CD14-positive monocyte (primary cell): ENCODE measurements around the gene USP15. TPM values are rescaled to one million over a fixed set of nuclear protein-coding genes. Genes with fewer than 3 reads are reported as not detected.

Experiments used
- DNase-seq, 3 donors: peaks; one replicate each; pipeline ENCODE4 v3.0.0-alpha.2; 2011 to 2022
- H2AFZ ChIP-seq: 2 replicates; pipeline ENCODE4 v1.6.0; 2012; ENCODE audit warnings: mild to moderate bottlenecking, low read depth, low read length, inconsistent platforms; ENCODE audit not compliant: insufficient read depth, poor library complexity, severe bottlenecking
- H3K27ac ChIP-seq, 2 donors: 1 replicate in 1 of 2; 2 replicates in 1 of 2; pipeline ENCODE4 v1.5.1; 2012 to 2013; ENCODE audit warnings: low read length in 2 of 2, control low read depth in 1 of 2, inconsistent platforms in 1 of 2, low read depth in 1 of 2, mild to moderate bottlenecking in 1 of 2
- H3K27me3 ChIP-seq, 2 donors: one replicate each; pipeline versions ENCODE4 v1.6.0 to v1.6.1; 2011 to 2013; ENCODE audit warnings: low read length in 2 of 2; ENCODE audit not compliant: control insufficient read depth in 2 of 2, insufficient read depth in 2 of 2
- H3K36me3 ChIP-seq, 2 donors: replicated peaks in 1 of 2; 1 replicate in 1 of 2; 2 replicates in 1 of 2; pipeline versions ENCODE4 v1.5.1 to v1.6.1; 2012 to 2013; ENCODE audit warnings: low read length in 2 of 2, control low read depth in 1 of 2, inconsistent platforms in 1 of 2, mild to moderate bottlenecking in 1 of 2; ENCODE audit not compliant: insufficient read depth in 2 of 2, control insufficient read depth in 1 of 2
- H3K4me1 ChIP-seq, 2 donors: 1 replicate in 1 of 2; 2 replicates in 1 of 2; pipeline versions ENCODE4 v1.5.1 to v1.6.1; 2012 to 2013; ENCODE audit warnings: low read length in 2 of 2, control low read depth in 1 of 2, inconsistent platforms in 1 of 2, mild to moderate bottlenecking in 1 of 2, moderate library complexity in 1 of 2; ENCODE audit not compliant: insufficient read depth in 2 of 2, control insufficient read depth in 1 of 2
- H3K4me2 ChIP-seq: replicated peaks from 2 replicates; pipeline ENCODE3; 2012; ENCODE audit warnings: low read length, moderate library complexity, mild to moderate bottlenecking; ENCODE audit not compliant: poor library complexity, severe bottlenecking; ENCODE audit errors: extremely low read depth
- H3K4me3 ChIP-seq, 3 experiments: fragments of 200-600 bp in 1 of 3; sonication (generic) in 1 of 3; replicated peaks in 1 of 3; 1 replicate in 2 of 3; 2 replicates in 1 of 3; pipeline ENCODE4 v1.5.1; 2011 to 2013; ENCODE audit warnings: low read length in 3 of 3, mild to moderate bottlenecking in 3 of 3, control low read depth in 2 of 3, low read depth in 2 of 3, inconsistent platforms in 1 of 3, moderate library complexity in 1 of 3
- H3K79me2 ChIP-seq: 2 replicates; pipeline ENCODE4 v1.6.0; 2012; ENCODE audit warnings: mild to moderate bottlenecking, control low read depth, inconsistent platforms, low read length, moderate library complexity; ENCODE audit not compliant: insufficient read depth
- H3K9ac ChIP-seq: 2 replicates; pipeline ENCODE4 v1.6.0; 2017; ENCODE audit warnings: low read length, mild to moderate bottlenecking; ENCODE audit not compliant: insufficient read depth, poor library complexity, severe bottlenecking
- H3K9me3 ChIP-seq, 2 donors: replicated peaks in 1 of 2; 1 replicate in 1 of 2; 2 replicates in 1 of 2; pipeline versions ENCODE4 v1.5.1 to v1.6.1; 2012 to 2013; ENCODE audit warnings: low read length in 2 of 2, control low read depth in 1 of 2; ENCODE audit not compliant: control insufficient read depth in 1 of 2, insufficient read depth in 1 of 2
- H4K20me1 ChIP-seq: 2 replicates; pipeline ENCODE4 v1.6.0; 2012; ENCODE audit warnings: mild to moderate bottlenecking, low read length, control low read depth, moderate library complexity; ENCODE audit not compliant: insufficient read depth
- H3K27ac Mint-ChIP-seq, 7 donors: one replicate each; pipeline ENCODE4 v1.8.0; 2020; ENCODE audit warnings: mild to moderate bottlenecking in 7 of 7, mixed read lengths in 7 of 7, moderate library complexity in 6 of 7, inconsistent platforms in 2 of 7
- H3K27me3 Mint-ChIP-seq, 3 donors: one replicate each; pipeline ENCODE4 v1.8.0; 2021 to 2022; ENCODE audit warnings: low read depth in 3 of 3, mild to moderate bottlenecking in 3 of 3, mixed read lengths in 3 of 3, moderate library complexity in 3 of 3, inconsistent platforms in 1 of 3
- H3K36me3 Mint-ChIP-seq, 2 donors: one replicate each; pipeline ENCODE4 v1.8.0; 2020; ENCODE audit warnings: mixed read lengths in 2 of 2, inconsistent platforms in 1 of 2, mild to moderate bottlenecking in 1 of 2
- H3K4me1 Mint-ChIP-seq: one replicate; pipeline ENCODE4 v1.8.0; 2020; ENCODE audit warnings: mild to moderate bottlenecking, mixed read lengths
- H3K4me3 Mint-ChIP-seq, 2 donors: one replicate each; pipeline ENCODE4 v1.8.0; 2020; ENCODE audit warnings: mild to moderate bottlenecking in 2 of 2, mixed read lengths in 2 of 2, moderate library complexity in 1 of 2
- H3K9me3 Mint-ChIP-seq, 7 donors: one replicate each; pipeline ENCODE4 v1.8.0; 2020 to 2022; ENCODE audit warnings: mixed read lengths in 7 of 7, mild to moderate bottlenecking in 6 of 7, moderate library complexity in 6 of 7, inconsistent platforms in 2 of 7
- WGBS: methylation state at CpG from one replicate; pipeline ENCODE4 v1.1.5; 2013; ENCODE audit warnings: missing lambda C conversion rate; ENCODE audit not compliant: insufficient coverage; 5-methylcytosine and 5-hydroxymethylcytosine counted together
- intact Hi-C, 2 donors: fragments of 100-400 bp; cut with micrococcal nuclease; formaldehyde crosslinking; loops; one replicate each; pipeline versions ENCODE4 v1.15.0 to v1.15.1; 2023
- polyA plus RNA-seq, 3 donors: library from polyadenylated mRNA; depleted of rRNA in 1 of 3; unstranded in 2 of 3; stranded (reverse) in 1 of 3; fragments of 300-500 nt in 2 of 3; fragments of >200 nt in 1 of 3; fragmentation: Illumina TruSeq in 2 of 3; gene quantifications; 1 replicate in 2 of 3; 2 replicates in 1 of 3; pipeline ENCODE4 v1.2.3, GENCODE V29; 2012 to 2021
- TF ChIP-seq, protein P1 (sequence below): fragments of 200-600 bp; IDR thresholded peaks from one replicate; pipeline ENCODE4 v1.8.0; 2022; ENCODE audit warnings: antibody characterized with exemption, mild to moderate bottlenecking

Gene USP15
- polyA plus RNA-seq, 3 donors, result 146 to 449 (median 180) TPM

GRCh38 chr12:62401631-62402030, 141.4 kb downstream of the USP15 start:
- Mint-ChIP-seq H3K36me3 (peaks cover 62 to 80% of the 10 kb centered on the region in 2 donors), H3K9me3 (no peaks in the 10 kb centered on the region), H3K4me3 (no peak overlapping the region), H3K27ac (no peak overlapping the region), H3K4me1 (no peaks in the 10 kb centered on the region), H3K27me3 (no peaks in the 10 kb centered on the region)
- Histone ChIP-seq H4K20me1 (peaks cover 97% of the 10 kb centered on the region), H3K4me1 (no peaks in the 10 kb centered on the region), H3K79me2 (peaks cover 6% of the 10 kb centered on the region), H3K4me3 (no peak overlapping the region), H2AFZ (no peak overlapping the region), H3K9ac (no peak overlapping the region), H3K9me3 (no peaks in the 10 kb centered on the region), H3K27me3 (no peaks in the 10 kb centered on the region), H3K27ac (peak overlapping the region in 1 of 2 donors; percentile 9), H3K4me2 (no peak overlapping the region), H3K36me3 (peaks cover 94 to 96% of the 10 kb centered on the region in 2 donors)
- WGBS, result no CpG with 5 or more reads among the region's 3 CpGs
- TF ChIP-seq, protein P1, sequence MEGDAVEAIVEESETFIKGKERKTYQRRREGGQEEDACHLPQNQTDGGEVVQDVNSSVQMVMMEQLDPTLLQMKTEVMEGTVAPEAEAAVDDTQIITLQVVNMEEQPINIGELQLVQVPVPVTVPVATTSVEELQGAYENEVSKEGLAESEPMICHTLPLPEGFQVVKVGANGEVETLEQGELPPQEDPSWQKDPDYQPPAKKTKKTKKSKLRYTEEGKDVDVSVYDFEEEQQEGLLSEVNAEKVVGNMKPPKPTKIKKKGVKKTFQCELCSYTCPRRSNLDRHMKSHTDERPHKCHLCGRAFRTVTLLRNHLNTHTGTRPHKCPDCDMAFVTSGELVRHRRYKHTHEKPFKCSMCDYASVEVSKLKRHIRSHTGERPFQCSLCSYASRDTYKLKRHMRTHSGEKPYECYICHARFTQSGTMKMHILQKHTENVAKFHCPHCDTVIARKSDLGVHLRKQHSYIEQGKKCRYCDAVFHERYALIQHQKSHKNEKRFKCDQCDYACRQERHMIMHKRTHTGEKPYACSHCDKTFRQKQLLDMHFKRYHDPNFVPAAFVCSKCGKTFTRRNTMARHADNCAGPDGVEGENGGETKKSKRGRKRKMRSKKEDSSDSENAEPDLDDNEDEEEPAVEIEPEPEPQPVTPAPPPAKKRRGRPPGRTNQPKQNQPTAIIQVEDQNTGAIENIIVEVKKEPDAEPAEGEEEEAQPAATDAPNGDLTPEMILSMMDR, result no peak
- DNase-seq, result peak in 1 of 3 donors; percentile 3
- intact Hi-C loops, result no loop called here

DNA sequence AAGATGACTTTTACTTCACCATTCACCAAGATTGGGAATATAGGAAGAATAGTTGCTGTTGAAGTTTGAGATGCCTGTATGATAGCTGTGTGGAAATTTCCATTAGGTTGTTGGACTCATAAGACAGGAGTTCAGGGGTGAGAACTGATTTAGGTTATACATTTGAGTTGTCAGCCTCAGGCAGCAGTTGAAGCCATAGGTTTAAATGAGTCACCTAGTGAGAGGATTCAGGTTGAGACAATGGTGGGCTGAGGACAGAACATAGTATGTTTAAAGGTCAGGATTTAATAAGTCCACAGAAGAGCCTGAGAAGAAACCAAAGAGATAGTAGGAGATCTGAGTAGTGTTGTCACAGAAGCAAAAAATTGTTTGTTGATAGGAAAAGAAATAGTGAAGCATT, 142.8 kb downstream of the USP15 start:
- Mint-ChIP-seq H3K9me3 (no peaks in the 10 kb centered on the region), H3K4me1 (no peaks in the 10 kb centered on the region), H3K4me3 (no peak overlapping the region), H3K27ac (peak overlapping the region in 2 of 7 donors; percentile 15 to 52), H3K27me3 (no peaks in the 10 kb centered on the region), H3K36me3 (peaks cover 62 to 82% of the 10 kb centered on the region in 2 donors)
- no peaks in the 10 kb centered on the region for H3K27me3 ChIP-seq
- no peaks in the 10 kb centered on the region for H3K4me1 ChIP-seq
- H2AFZ ChIP-seq, result no peak overlapping the region
- no peak overlapping the region for H3K4me3 ChIP-seq
- H4K20me1 ChIP-seq, result peaks cover 97% of the 10 kb centered on the region
- H3K36me3 ChIP-seq, result peaks cover 93 to 96% of the 10 kb centered on the region in 2 donors
- H3K79me2 ChIP-seq, result peaks cover 6% of the 10 kb centered on the region
- no peak for DNase-seq
- H3K9ac ChIP-seq, result no peak overlapping the region
- peak overlapping the region in 1 of 2 donors; percentile 52 for H3K27ac ChIP-seq
- intact Hi-C loops, result no loop called here
- H3K9me3 ChIP-seq, result no peaks in the 10 kb centered on the region
- TF ChIP-seq, protein P1, result no peak
- H3K4me2 ChIP-seq, result no peak overlapping the region
